Activated effector memory CD4-positive, alpha-beta T cell treated with Interleukin-2 at 50 U/mL for 16 hours (primary cell): ENCODE data around the gene MMRN2.
"Not testable (repeated sequence)": the region's sequence is repeated elsewhere in the genome, so short reads cannot be mapped to it uniquely, and the experiment has no call there.

Source experiments
- DNase-seq: peaks from one replicate; pipeline ENCODE4 v3.0.0-alpha.2; 2020

MMRN2 gene

GRCh38 chr10:86955501-86956194 lies 1.8 kb downstream of the MMRN2 start:
- no peak for DNase-seq

- DNase-seq = no peak
Observed at GRCh38 chr10:86954681-86955500, 2.5 kb downstream of the MMRN2 start.

- DNase-seq = no peak
Observed at GRCh38 chr10:86953747-86954680, 3.4 kb downstream of the MMRN2 start.

- DNase-seq = not testable (repeated sequence)
Observed at GRCh38 chr10:86952697-86953096, 4.7 kb downstream of the MMRN2 start.

GRCh38 chr10:86952106-86952505 lies 5.3 kb downstream of the MMRN2 start:
- DNase-seq = no peak

- no peak for DNase-seq
Observed at GRCh38 chr10:86951184-86951761, 6.1 kb downstream of the MMRN2 start.

GRCh38 chr10:86950349-86950748 lies 7.1 kb downstream of the MMRN2 start:
- DNase-seq = no peak

GRCh38 chr10:86947806-86948205 lies 9.6 kb downstream of the MMRN2 start:
- DNase-seq = not testable (repeated sequence)

- no peak for DNase-seq
Observed at GRCh38 chr10:86946213-86947155, 10.9 kb downstream of the MMRN2 start.

GRCh38 chr10:86945361-86946212 lies 11.8 kb downstream of the MMRN2 start:
- DNase-seq = no peak

- DNase-seq = no peak
Observed at GRCh38 chr10:86944907-86945306, 12.5 kb downstream of the MMRN2 start.

GRCh38 chr10:86944471-86944870 lies 12.9 kb downstream of the MMRN2 start:
- no peak for DNase-seq

- no peak for DNase-seq
Observed at GRCh38 chr10:86944031-86944419, 13.4 kb downstream of the MMRN2 start.

GRCh38 chr10:86943316-86944030 lies 13.9 kb downstream of the MMRN2 start:
- no peak for DNase-seq

GRCh38 chr10:86942441-86943315 lies 14.7 kb downstream of the MMRN2 start:
- DNase-seq = no peak

- no peak for DNase-seq
Observed at GRCh38 chr10:86941991-86942421, 15.4 kb downstream of the MMRN2 start.

- no peak for DNase-seq
Observed at GRCh38 chr10:86941426-86941825, 16.0 kb downstream of the MMRN2 start.

- DNase-seq = no peak
Observed at GRCh38 chr10:86940677-86941076, 16.7 kb downstream of the MMRN2 start.

- DNase-seq = not testable (repeated sequence)
Observed at GRCh38 chr10:86940076-86940475, 17.3 kb downstream of the MMRN2 start.
